Activated T-cell treated with anti-CD3 and anti-CD28 coated beads, Interleukin-2, amount 50 U/mL, for 24 hours (primary cell): Measurements from ENCODE around the gene ANKRD42.

Experiments used
- DNase-seq: peaks from one replicate; pipeline ENCODE4 v3.0.0-alpha.2; 2020
- H3K27ac Mint-ChIP-seq: 2 replicates; pipeline ENCODE4 v1.8.0; 2020; ENCODE audit warnings: mild to moderate bottlenecking, mixed read lengths
- H3K27me3 Mint-ChIP-seq: 2 replicates; pipeline ENCODE4 v1.8.0; 2020; ENCODE audit warnings: mixed read lengths
- H3K36me3 Mint-ChIP-seq: 2 replicates; pipeline ENCODE4 v1.8.0; 2020; ENCODE audit warnings: low read depth, mixed read lengths
- H3K4me1 Mint-ChIP-seq: 2 replicates; pipeline ENCODE4 v1.8.0; 2020; ENCODE audit warnings: low read depth, mixed read lengths
- H3K4me3 Mint-ChIP-seq: 2 replicates; pipeline ENCODE4 v1.8.0; 2020; ENCODE audit warnings: mild to moderate bottlenecking, moderate library complexity, mixed read lengths
- H3K9me3 Mint-ChIP-seq: 2 replicates; pipeline ENCODE4 v1.8.0; 2020; ENCODE audit warnings: mixed read lengths

ANKRD42 gene

GRCh38 chr11:83193315-83194280 lies at the start of gene ANKRD42:
ANKRD42 (plus strand) TSS chr11:83193712; CDS start chr11:83194671, 959 bp downstream.
- Mint-ChIP-seq H3K4me3 (peak within 1 kb of the TSS; percentile 94), H3K27me3 (no peaks in the 10 kb centered on the region), H3K36me3 (peaks cover 61% of the 10 kb centered on the region), H3K4me1 (peaks cover 47% of the 10 kb centered on the region), H3K9me3 (no peaks in the 10 kb centered on the region), H3K27ac (peak within 1 kb of the TSS; percentile 97)
- DNase-seq = peak; percentile 88

GRCh38 chr11:83147895-83148294 lies 45.6 kb upstream of the ANKRD42 start:
- H3K27ac Mint-ChIP-seq = no peak overlapping the region
- H3K4me1 Mint-ChIP-seq = peaks cover 4% of the 10 kb centered on the region
- H3K36me3 Mint-ChIP-seq = no peaks in the 10 kb centered on the region
- H3K9me3 Mint-ChIP-seq = no peaks in the 10 kb centered on the region
- DNase-seq = no peak
- H3K4me3 Mint-ChIP-seq = no peak overlapping the region
- no peaks in the 10 kb centered on the region for H3K27me3 Mint-ChIP-seq

- peaks cover 9% of the 10 kb centered on the region for H3K4me1 Mint-ChIP-seq
- no peaks in the 10 kb centered on the region for H3K27me3 Mint-ChIP-seq
- no peaks in the 10 kb centered on the region for H3K36me3 Mint-ChIP-seq
- H3K9me3 Mint-ChIP-seq = no peaks in the 10 kb centered on the region
- no peak overlapping the region for H3K4me3 Mint-ChIP-seq
- no peak overlapping the region for H3K27ac Mint-ChIP-seq
- DNase-seq = no peak
Observed at GRCh38 chr11:83150450-83150849, 43.1 kb upstream of the ANKRD42 start.

- Mint-ChIP-seq H3K4me3 (no peak overlapping the region), H3K4me1 (peaks cover 13% of the 10 kb centered on the region), H3K27ac (no peak overlapping the region), H3K36me3 (peaks cover 5% of the 10 kb centered on the region), H3K9me3 (no peaks in the 10 kb centered on the region), H3K27me3 (no peaks in the 10 kb centered on the region)
- no peak for DNase-seq
Observed at GRCh38 chr11:83151274-83151977, 42.1 kb upstream of the ANKRD42 start.

GRCh38 chr11:83152264-83152663 lies 41.2 kb upstream of the ANKRD42 start:
- Mint-ChIP-seq H3K27me3 (no peaks in the 10 kb centered on the region), H3K9me3 (no peaks in the 10 kb centered on the region), H3K36me3 (peaks cover 10% of the 10 kb centered on the region), H3K4me3 (no peak overlapping the region), H3K27ac (no peak overlapping the region), H3K4me1 (peaks cover 13% of the 10 kb centered on the region)
- no peak for DNase-seq

GRCh38 chr11:83153764-83154163 lies 39.7 kb upstream of the ANKRD42 start:
- peaks cover 13% of the 10 kb centered on the region for H3K4me1 Mint-ChIP-seq
- no peak for DNase-seq
- H3K36me3 Mint-ChIP-seq = peaks cover 24% of the 10 kb centered on the region
- H3K27me3 Mint-ChIP-seq = no peaks in the 10 kb centered on the region
- H3K9me3 Mint-ChIP-seq = no peaks in the 10 kb centered on the region
- H3K4me3 Mint-ChIP-seq = no peak overlapping the region
- no peak overlapping the region for H3K27ac Mint-ChIP-seq

- Mint-ChIP-seq H3K36me3 (peaks cover 50% of the 10 kb centered on the region), H3K27me3 (no peaks in the 10 kb centered on the region), H3K4me1 (peaks cover 28% of the 10 kb centered on the region), H3K9me3 (no peaks in the 10 kb centered on the region), H3K4me3 (peak overlapping the region; percentile 100), H3K27ac (peak overlapping the region; percentile 100)
- peak; percentile 96 for DNase-seq
Observed at GRCh38 chr11:83156144-83156995, 37.1 kb upstream of the ANKRD42 start.

- no peak for DNase-seq
- peaks cover 58% of the 10 kb centered on the region for H3K36me3 Mint-ChIP-seq
Observed at GRCh38 chr11:83156996-83157593, 36.4 kb upstream of the ANKRD42 start, which contains the start of gene PCF11. PCF11 (plus strand) TSS chr11:83157131; CDS start chr11:83157440, 309 bp downstream.

GRCh38 chr11:83157594-83158356 lies 35.7 kb upstream of the ANKRD42 start:
- H3K4me1 Mint-ChIP-seq = peaks cover 42% of the 10 kb centered on the region
- DNase-seq = peak; percentile 76
- no peaks in the 10 kb centered on the region for H3K27me3 Mint-ChIP-seq
- H3K27ac Mint-ChIP-seq = peak overlapping the region; percentile 100
- no peaks in the 10 kb centered on the region for H3K9me3 Mint-ChIP-seq
- H3K36me3 Mint-ChIP-seq = peaks cover 64% of the 10 kb centered on the region
- H3K4me3 Mint-ChIP-seq = peak overlapping the region; percentile 100

More at GRCh38 chr11:83156996-83157593, 36.4 kb upstream of the ANKRD42 start, which contains the start of gene PCF11:
- H3K9me3 Mint-ChIP-seq = no peaks in the 10 kb centered on the region
- H3K4me3 Mint-ChIP-seq = peak within 1 kb of the TSS; percentile 100
- peak within 1 kb of the TSS; percentile 100 for H3K27ac Mint-ChIP-seq
- no peaks in the 10 kb centered on the region for H3K27me3 Mint-ChIP-seq
- H3K4me1 Mint-ChIP-seq = peaks cover 36% of the 10 kb centered on the region

GRCh38 chr11:83158357-83158786 lies 35.1 kb upstream of the ANKRD42 start:
- DNase-seq = no peak
- Mint-ChIP-seq H3K27me3 (no peaks in the 10 kb centered on the region), H3K4me1 (peaks cover 46% of the 10 kb centered on the region), H3K27ac (peak overlapping the region; percentile 100), H3K36me3 (peaks cover 69% of the 10 kb centered on the region), H3K4me3 (peak overlapping the region; percentile 100), H3K9me3 (no peaks in the 10 kb centered on the region)

- Mint-ChIP-seq H3K9me3 (no peaks in the 10 kb centered on the region), H3K36me3 (peaks cover 77% of the 10 kb centered on the region), H3K4me1 (peaks cover 51% of the 10 kb centered on the region), H3K27me3 (no peaks in the 10 kb centered on the region), H3K27ac (peak overlapping the region; percentile 100), H3K4me3 (peak overlapping the region; percentile 100)
- DNase-seq = no peak
Observed at GRCh38 chr11:83158965-83159901, 34.3 kb upstream of the ANKRD42 start.
